Measurements from ENCODE around the gene RAB11FIP5. TPM values are rescaled to one million over a fixed set of nuclear protein-coding genes. Genes with fewer than 3 reads are reported as not detected.

Gene RAB11FIP5
- total RNA-seq, 1 experiment from 2014 or later: 20.8 TPM

GRCh38 chr2:73091164-73091563, 21.6 kb downstream of the RAB11FIP5 start:
- no peak overlapping the region for H3K4me3 ChIP-seq (replicated peaks in 1 of 2; ENCODE audit: low read depth in 1 of 2, low read length in 2 of 2)
- intact Hi-C loops (cut with micrococcal nuclease): no loop called here
- ATAC-seq (no peak), DNase-seq (ENCODE audit: low read depth, low spot score) (no peak)
- POLR2A ChIA-PET: no interaction called here
- H3K9me2 ChIP-seq (ENCODE audit: insufficient read depth): no peaks in the 10 kb centered on the region
- RAD21 ChIA-PET (ENCODE audit: low non-redundant PET in 1 of 2, low total read pairs in 2 of 2, uncharacterized antibody in 2 of 2, unreplicated experiment in 2 of 2): no interaction called here
- H3K36me3 ChIP-seq (ENCODE audit: control insufficient read depth in 1 of 2, insufficient read depth in 2 of 2, low read length in 2 of 2): no peaks in the 10 kb centered on the region; a peak in 2 of 4 replicates
- no peak overlapping the region for H3K9ac ChIP-seq (ENCODE audit: low read length)
- peaks cover 32% of the 10 kb centered on the region for H3K79me2 ChIP-seq (ENCODE audit: insufficient read depth, low read length)
- BruUV-seq (replicated peaks): no TSS peak
- TF ChIP-seq ZBTB33 (IDR thresholded peaks at IDR 0.05; ENCODE audit: extremely low read depth, insufficient replicate concordance, low read length) (no peak), ATF3 (IDR thresholded peaks at IDR 0.05) (no peak), ZFX (IDR thresholded peaks at IDR 0.05) (no peak), EZH2phosphoT487 (IDR thresholded peaks at IDR 0.05; ENCODE audit: borderline replicate concordance) (no peak), YY1 (IDR thresholded peaks at IDR 0.05; ENCODE audit: extremely low read depth, insufficient replicate concordance, low read depth, low read length) (no peak), RAD21 (IDR thresholded peaks at IDR 0.05; ENCODE audit: low read depth) (no peak), POLR2A (IDR thresholded peaks at IDR 0.05; ENCODE audit: borderline replicate concordance, extremely low read depth, insufficient read depth, insufficient read length) (no peak), EZH2 (IDR thresholded peaks at IDR 0.05) (no peak), TCF7L2 (IDR thresholded peaks at IDR 0.05; ENCODE audit: borderline replicate concordance, extremely low read depth, insufficient read depth, insufficient read length) (no peak), JUND (IDR thresholded peaks at IDR 0.05) (no peak)
- H2AFZ ChIP-seq (ENCODE audit: low read depth, low read length, poor library complexity, severe bottlenecking): no peak overlapping the region
- H4K20me1 ChIP-seq (ENCODE audit: insufficient read depth): peaks cover 3% of the 10 kb centered on the region; the same call in 1 of the 2 replicates
- no peaks in the 10 kb centered on the region for H3K27me3 ChIP-seq (ENCODE audit: insufficient read depth, low read length)
- H3K9me3 ChIP-seq (ENCODE audit: control insufficient read depth in 1 of 2, insufficient read depth in 1 of 2, low read depth in 1 of 2, low read length in 2 of 2): no peaks in the 10 kb centered on the region
- H3K4me2 ChIP-seq (ENCODE audit: low read length): no peak overlapping the region
- no peak overlapping the region for H3K27ac ChIP-seq (ENCODE audit: low read depth, low read length)
- H3K4me1 ChIP-seq (ENCODE audit: control insufficient read depth in 1 of 2, insufficient read depth in 2 of 2, low read length in 2 of 2): peaks cover 0 to 22% of the 10 kb centered on the region in 2 experiments; a peak in 2 of 4 replicates
- CTCF ChIA-PET: no interaction called here

Measured in HCT116 (cell line).